Esophagus mucosa (tissue), 1 donor: ENCODE measurements around the gene TTBK1. TPM values are rescaled to one million over a fixed set of nuclear protein-coding genes. Genes with fewer than 3 reads are reported as not detected.
A peak's percentile ranks its signal among the peaks of the same experiment; 100 is the strongest.

Experiments used
- ATAC-seq: fragments of 200-7000 bp; cut with Tn5 transposase; one replicate; pipeline ENCODE4 v1.9.1; 2020
- total RNA-seq: library from RNA; stranded (reverse); gene quantifications from one replicate; pipeline ENCODE4 v1.2.4, GENCODE V29; 2023
- donor health status: DM: yes; HTN: yes; CAD: no.

The TTBK1 gene
- total RNA-seq, result not detected

- no peak for ATAC-seq
These were observed at the start of gene TTBK1 for GRCh38 chr6:43242908-43243663. TSS of gene TTBK1 (plus strand) at chr6:43243481. CDS start at chr6:43246661, 3,180 bp downstream.

DNA sequence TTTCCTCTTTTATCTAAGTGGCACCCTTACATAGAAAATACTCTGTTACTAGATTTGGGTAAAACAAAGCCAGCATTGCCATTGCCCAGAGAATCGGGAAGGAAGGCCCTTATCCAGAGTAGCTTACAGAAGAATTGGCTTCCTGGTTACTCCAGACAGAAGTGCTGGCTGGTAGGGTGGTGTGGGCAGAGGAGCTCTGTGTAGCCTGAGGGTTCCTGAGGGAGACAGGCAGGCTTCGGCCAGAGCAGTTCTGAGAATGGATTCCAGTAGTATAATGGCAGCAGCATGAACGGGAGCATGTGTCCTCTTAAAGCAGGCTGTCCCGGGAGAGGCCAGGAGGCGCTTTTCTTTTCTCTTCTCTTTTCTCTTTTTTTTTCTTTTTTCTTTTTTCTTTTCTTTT lies 49.4 kb upstream of the TTBK1 start:
- no peak for ATAC-seq

- no peak for ATAC-seq
These were observed 46.9 kb upstream of the TTBK1 start for GRCh38 chr6:43196337-43196736.

GRCh38 chr6:43199912-43200311 lies 43.4 kb upstream of the TTBK1 start:
- ATAC-seq, result no peak

GRCh38 chr6:43200541-43200940 lies 42.7 kb upstream of the TTBK1 start:
- no peak for ATAC-seq

DNA sequence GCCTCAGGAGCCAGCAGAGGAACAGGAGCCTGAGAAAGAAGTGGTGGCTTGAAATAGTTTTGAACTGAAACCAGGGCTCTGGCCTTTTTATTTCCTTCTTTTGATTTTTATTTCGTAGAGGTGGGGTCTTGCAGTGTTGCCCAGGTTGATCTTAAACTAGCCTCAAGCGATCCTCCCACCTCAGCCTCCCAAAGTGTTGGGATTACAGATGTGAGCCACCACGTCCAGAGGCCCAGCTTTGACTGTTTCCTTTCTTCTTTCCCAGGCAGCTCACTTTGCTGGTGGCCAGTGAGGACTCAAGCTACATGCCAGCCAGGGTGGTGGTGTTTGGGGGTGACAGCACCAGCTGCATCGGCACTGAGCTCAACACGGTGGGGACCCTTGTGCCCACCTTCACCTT lies 40.8 kb upstream of the TTBK1 start:
- no peak for ATAC-seq

DNA sequence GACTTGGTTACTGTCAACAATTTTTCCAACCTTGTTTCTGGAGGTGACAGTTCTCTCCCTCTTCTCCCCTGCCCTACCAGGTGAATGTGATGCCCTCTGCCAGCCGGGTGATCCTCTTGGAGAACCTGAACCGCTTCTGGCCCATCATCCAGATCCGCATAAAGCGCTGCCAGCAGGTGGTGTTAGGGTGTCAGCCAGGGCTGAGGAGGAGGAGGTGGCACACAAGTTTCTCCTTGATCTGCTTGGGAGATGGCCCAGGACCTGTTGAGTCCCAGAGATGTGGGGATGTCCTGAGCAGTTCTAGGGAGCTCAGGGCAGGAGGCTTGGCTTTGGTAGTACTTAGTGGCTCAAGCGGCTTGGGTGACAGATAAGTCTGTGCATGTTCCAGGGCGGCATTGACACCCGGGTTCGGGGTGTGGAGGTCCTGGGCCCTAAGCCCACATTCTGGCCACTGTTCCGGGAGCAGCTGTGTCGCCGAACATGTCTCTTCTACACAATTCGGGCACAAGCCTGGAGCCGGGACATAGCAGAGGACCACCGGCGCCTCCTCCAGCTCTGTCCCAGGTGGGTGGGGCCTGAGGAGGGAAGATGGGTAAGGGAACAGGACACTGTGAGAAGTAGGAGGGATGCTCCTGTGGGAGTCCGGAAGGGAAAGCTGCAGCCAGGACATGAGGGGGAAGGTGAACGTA lies 40.1 kb upstream of the TTBK1 start:
- ATAC-seq, result no peak

GRCh38 chr6:43203718-43204095 lies 39.6 kb upstream of the TTBK1 start:
- ATAC-seq, result no peak

DNA sequence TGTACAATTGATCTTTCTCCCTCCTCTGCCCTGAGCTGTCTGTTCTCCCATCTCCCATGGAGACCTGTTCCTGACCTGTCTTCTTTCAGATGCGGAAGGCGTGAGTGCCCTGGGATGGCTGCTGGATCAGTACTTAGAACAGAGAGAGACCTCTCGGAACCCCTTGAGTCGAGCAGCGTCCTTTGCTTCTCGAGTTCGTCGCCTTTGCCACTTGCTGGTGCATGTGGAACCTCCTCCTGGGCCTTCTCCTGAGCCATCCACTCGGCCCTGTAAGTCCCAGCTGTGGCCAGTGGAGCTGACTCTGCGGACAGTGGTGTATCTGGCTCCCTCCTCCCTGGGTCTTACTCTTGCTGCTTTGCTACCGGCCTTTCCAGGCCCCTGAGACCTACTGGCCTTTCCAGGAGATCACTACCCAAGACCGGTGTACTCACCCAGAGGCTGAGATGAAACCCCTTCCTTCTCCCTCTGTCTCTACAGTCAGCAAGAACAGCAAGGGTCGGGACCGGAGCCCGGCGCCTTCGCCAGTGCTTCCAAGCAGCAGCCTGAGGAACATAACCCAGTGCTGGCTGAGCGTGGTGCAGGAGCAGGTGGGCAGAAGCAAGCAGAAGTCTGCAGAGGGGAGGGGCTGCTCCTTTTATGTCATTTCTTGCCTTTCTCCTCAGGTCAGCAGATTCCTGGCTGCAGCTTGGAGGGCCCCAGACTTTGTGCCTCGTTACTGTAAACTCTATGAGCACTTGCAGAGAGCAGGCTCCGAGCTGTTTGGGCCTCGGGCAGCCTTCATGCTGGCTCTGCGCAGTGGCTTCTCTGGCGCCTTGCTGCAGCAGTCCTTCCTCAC lies 38.8 kb upstream of the TTBK1 start:
- ATAC-seq, result no peak

DNA sequence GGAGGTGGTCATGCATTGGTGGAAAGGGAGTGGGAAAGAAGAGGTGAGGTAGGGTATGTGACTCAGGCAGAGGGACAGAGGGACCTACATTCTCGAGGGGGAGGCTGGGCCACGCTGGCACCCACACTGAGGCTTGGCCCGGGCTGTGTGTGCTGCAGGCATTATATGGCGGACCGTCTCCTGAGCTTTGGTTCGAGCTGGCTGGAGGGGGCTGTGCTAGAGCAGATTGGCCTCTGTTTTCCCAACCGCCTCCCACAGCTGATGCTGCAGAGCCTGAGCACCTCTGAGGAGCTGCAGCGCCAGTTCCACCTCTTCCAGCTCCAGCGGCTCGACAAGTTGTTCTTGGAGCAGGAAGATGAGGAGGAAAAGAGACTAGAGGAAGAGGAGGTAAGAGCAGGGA lies 37.4 kb upstream of the TTBK1 start:
- ATAC-seq, result no peak

GRCh38 chr6:43207286-43207685 lies 36.0 kb upstream of the TTBK1 start:
- no peak for ATAC-seq

DNA sequence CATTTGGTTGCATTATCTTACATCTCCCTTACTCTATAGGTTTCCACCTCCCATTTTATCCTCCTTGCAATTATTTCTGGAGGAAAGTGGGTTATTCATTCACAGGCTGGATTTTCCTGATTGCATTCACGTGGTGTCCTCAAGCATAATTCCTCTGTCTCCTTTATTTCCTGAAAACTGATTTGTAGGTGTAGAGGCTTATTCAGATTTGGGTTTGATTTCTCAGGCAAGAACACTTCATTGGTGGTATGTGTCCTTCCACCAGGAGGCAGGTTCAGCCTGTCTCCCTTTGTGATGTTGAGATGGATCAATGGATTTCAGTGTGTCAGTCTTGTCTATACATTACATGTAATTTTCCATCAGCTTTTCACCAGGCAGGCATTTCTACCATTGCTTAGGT lies 31.3 kb upstream of the TTBK1 start:
- no peak for ATAC-seq

DNA sequence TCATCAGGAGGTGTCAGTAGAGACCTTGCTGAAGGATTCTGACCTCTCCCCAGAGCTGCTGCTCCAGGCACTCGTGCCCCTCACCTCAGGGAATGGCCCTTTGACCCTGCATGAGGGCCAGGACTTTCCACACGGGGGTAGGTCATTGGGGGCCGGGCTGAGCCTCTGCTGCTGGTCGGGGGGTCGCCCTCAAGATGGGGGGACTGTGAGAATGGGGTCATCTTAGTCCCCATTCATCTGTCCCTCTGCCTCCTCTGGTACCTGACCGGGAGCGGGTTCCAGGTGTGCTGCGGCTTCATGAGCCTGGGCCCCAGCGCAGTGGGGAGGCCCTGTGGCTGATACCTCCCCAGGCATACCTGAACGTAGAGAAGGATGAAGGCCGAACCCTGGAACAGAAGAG lies 29.9 kb upstream of the TTBK1 start:
- no peak for ATAC-seq

DNA sequence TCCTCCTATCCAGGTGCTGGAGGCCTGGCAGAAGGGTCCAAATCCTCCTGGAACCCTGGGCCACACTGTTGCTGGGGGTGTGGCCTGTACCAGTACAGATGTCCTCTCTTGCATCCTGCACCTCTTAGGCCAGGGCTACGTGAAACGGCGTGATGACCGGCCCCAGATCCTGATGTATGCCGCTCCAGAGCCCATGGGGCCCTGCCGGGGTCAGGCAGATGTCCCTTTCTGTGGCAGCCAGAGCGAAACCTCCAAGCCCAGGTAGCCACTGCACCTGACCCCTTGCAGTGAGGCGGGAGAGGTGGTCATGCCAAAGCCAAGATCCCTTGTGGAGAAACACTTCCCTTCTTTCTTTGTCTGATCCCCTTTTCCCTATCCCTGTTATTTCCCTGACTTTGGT lies 28.2 kb upstream of the TTBK1 start:
- no peak for ATAC-seq

DNA sequence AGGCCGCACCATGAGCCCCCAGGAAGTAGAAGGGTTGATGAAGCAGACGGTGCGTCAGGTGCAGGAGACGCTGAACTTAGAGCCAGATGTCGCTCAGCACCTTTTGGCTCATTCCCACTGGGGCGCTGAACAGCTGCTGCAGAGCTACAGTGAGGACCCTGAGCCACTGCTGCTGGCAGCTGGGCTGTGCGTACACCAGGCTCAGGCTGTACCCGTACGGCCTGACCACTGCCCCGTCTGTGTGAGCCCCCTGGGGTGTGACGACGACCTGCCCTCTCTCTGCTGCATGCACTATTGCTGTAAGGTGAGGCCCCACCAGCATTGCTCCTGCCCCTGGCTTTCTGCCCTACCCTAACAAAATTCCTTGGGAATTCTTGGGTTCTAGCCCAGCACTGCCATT lies 27.1 kb upstream of the TTBK1 start:
- peak; percentile 15 for ATAC-seq

DNA sequence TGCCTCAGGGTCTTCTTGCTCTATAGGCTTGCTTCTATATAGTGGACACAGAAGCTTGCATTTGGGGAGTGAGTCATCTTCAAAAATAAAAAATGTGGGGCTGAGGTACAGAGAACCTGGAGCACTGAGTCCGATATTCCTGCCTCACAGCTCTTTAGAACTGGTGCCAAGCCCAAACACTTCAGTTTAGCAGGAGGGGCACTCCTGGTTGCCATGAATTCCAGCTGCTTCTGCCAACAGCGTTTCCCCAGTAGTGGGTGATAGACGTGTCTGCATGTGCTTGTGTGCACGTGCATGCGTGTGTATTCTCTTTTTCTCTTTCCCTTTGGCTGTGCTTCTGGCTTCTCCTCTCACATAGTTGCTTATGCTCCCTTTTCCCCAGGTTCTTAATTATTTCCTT lies 25.9 kb upstream of the TTBK1 start:
- ATAC-seq, result no peak

DNA sequence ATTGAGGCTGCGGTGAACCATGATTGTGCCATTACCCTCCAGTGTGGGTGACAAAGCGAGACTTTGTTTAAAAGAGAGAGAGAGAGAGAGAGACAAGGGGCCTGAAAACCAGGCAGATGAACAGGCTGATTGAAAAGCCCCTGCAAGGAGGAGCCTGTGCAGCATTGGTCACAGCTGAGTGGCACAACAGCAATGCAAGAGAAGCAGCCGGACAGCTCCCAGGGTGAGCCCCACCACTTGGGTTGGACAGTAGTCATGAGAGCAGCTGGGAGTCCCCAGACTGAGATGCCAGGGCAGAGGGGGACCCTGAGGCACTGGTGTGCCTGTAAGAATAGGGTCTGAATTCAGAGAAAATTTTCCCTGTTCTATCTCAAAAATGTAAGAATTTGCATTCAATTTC lies 24.2 kb upstream of the TTBK1 start:
- ATAC-seq, result no peak

DNA sequence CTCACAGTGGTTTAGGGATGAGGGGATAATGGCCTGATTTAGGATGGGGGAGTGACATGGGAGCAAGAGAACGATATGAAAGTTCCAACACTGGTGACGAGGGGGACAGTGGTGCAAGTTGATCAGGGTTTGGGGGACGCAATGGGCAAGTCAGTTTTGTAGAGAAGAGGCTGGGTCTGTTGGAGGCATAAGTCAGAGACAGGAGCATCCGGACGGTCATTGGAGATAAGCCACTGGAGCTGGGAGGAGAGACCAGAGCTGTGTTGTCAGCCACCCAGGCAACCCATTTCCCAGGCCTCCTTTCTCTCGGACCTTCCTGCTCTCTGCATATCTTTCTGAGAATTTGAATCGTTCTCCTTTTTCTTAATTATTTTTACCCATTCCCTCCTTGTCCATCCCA lies 23.5 kb upstream of the TTBK1 start:
- ATAC-seq, result no peak

DNA sequence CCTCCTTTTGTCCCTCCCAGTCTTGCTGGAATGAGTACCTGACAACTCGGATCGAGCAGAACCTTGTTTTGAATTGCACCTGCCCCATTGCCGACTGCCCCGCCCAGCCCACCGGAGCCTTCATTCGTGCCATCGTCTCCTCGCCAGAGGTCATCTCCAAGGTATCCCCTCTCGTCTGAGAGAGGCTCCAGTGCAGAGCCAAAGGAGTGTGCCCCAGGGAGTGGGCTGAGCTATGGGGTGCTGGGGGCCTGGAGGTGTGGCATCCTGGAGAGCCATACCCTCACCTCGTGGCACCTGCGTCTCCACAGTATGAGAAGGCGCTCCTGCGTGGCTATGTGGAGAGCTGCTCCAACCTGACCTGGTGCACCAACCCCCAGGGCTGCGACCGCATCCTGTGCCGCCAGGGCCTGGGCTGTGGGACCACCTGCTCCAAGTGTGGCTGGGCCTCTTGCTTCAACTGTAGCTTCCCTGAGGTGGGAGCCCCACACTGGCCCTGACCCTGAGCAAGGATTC lies 22.8 kb upstream of the TTBK1 start:
- ATAC-seq, result no peak

GRCh38 chr6:43221046-43221972 lies 22.0 kb upstream of the TTBK1 start:
- no peak for ATAC-seq

DNA sequence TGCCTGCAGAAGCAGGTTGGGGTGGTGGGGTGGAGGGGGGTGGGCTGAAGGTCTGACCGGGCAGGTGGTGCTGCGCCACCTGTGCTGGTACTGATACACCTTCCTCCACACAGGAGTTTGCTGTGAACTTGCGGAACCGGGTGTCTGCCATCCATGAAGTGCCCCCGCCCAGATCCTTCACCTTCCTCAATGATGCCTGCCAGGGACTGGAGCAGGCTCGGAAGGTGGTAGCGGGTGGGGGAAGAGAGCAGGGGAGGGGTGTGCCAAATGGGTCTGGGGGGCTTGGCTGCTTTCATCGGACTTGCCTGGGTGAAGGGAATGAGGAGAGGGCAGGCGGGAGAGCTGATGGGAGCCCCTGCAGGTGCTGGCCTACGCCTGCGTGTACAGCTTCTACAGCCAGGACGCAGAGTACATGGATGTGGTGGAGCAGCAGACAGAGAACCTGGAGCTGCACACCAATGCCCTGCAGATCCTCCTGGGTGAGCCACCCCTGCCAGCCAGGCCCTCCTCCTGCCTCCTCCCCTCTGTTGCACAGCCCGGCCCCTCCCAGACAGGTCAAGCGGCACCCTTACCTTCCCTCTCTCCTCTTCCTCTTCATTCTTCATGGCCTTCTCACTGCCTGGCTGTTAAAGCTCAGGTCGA lies 20.7 kb upstream of the TTBK1 start:
- peak; percentile 36 for ATAC-seq

- ATAC-seq, result no peak
These were observed 20.1 kb upstream of the TTBK1 start for GRCh38 chr6:43223175-43223574.
